GM04504 (cell line): Measurements from ENCODE around the gene AKR1A1.
"Not testable (repeated sequence)": the region's sequence is repeated elsewhere in the genome, so short reads cannot be mapped to it uniquely, and the experiment has no call there.

ENCODE experiments used
- DNase-seq: peaks from one replicate; pipeline ENCODE4 v3.0.0-alpha.2; 2012; ENCODE audit warnings: low read depth

Gene AKR1A1

GRCh38 chr1:45523975-45524374, 26.7 kb upstream of the AKR1A1 start:
- DNase-seq = not testable (repeated sequence)

DNA sequence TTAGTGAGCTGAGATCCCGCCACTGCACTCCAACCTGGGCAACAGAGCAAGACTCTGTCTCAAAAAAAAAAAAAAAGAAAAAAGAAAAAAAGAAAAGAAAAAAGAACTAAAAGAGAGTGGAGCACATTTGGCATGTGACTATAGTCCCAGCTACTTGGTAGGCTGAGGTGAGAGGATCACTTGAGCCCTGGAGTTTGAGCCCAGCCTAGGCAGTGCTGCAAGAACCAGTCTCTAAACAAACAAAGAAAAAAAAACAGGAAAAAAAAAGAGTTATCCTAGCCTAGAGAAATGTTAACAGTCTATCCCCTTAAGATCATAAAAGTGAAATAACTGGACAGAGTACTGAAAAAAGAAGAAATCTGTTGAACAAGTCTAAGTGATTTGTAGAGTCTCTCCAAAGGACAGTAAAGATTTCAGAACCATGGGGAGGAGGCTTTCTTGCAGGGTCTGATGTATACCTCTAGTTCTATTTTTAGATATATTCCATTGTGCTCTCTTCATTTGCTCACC, 24.4 kb upstream of the AKR1A1 start:
- no peak for DNase-seq

- no peak for DNase-seq
Measured at GRCh38 chr1:45530632-45531135, 19.9 kb upstream of the AKR1A1 start.

GRCh38 chr1:45531873-45532272, 18.8 kb upstream of the AKR1A1 start:
- no peak for DNase-seq

- DNase-seq = no peak
Measured at GRCh38 chr1:45535988-45536766, 14.4 kb upstream of the AKR1A1 start.

GRCh38 chr1:45536886-45537285, 13.7 kb upstream of the AKR1A1 start:
- DNase-seq = no peak

- DNase-seq = no peak
Measured at GRCh38 chr1:45541193-45541592, 9.4 kb upstream of the AKR1A1 start.

- no peak for DNase-seq
Measured at GRCh38 chr1:45542591-45542990, 8.0 kb upstream of the AKR1A1 start.

- DNase-seq = no peak
Measured at GRCh38 chr1:45543581-45544417, 6.8 kb upstream of the AKR1A1 start.

DNA sequence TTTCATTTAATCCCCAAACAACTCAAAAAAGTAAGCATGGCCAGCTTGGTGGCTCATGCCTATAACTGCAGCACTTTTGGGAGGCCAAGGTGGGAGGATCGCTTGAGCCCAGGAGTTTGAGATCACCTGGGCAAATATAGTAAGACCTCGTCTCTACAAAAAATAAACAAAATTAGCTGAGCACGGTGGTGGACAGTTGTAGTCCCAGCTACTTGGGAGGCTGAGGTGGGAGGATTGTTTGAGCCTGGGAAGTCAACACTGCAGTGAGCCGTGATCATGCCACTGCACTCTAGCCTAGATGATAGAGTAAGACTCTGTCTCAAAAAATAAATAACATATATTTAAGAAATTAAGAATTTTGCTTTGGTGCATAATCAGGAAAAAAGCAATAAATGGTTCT, 6.1 kb upstream of the AKR1A1 start:
- no peak for DNase-seq

DNA sequence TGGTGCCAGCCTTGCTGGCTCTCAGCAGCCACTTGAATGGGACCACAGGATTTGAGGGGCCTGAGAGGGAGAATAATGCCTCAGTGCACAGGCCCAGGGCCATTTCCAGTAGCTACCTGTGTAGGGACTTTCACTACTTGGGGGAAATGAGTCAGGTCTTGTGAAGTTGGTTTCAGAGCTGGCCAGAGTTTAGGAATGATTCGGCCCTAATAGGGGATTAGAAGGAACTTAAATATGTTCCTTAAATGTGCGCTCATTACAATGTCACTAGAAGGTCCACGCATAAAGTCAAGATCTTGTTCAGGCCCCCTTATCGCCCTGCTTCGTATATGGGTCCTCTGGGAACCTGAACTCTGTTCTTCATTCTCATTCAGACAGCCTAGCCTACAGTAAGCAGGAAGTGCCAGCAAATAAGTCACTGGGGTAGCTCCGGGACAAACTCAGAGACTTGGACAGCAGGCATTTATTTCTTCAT, 5.6 kb upstream of the AKR1A1 start:
- DNase-seq = no peak

DNA sequence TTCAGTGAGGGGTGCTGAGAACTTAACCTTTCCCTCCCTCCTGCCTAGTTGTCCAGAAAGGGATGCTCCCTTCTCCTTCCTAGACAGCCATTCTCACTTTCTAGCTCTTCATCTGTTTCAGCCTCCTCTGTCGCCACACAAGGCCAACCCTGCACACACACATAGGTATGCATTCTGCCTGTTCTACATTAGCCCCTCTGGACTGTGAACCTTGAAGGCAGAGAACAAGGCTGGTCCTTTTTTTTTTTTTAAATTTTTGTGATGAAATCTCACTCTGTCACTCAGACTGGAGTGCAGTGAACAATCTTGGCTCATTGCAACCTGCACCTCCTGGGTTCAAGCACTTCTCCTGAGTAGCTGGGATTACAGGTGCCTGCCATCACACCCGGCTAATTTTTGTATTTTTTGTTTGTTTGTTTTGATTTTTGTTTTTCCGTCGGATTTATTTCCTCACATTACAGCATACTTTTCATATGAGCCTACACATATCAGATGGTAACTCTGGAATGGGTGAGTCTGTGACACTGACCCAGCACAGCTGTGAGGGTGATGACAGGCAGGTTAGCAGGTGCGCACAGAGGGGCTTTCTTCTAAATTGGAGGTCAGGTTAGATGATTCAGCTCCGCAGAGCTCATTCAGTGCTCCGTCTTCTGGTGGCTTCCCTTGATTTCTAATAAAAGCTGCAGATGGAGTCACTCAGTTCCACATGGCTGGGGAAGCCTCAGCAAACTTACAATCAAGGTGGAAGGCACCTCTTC, 4.9 kb upstream of the AKR1A1 start:
- DNase-seq = no peak

- no peak for DNase-seq
Measured at GRCh38 chr1:45551684-45552083, 1.1 kb downstream of the AKR1A1 start.

DNA sequence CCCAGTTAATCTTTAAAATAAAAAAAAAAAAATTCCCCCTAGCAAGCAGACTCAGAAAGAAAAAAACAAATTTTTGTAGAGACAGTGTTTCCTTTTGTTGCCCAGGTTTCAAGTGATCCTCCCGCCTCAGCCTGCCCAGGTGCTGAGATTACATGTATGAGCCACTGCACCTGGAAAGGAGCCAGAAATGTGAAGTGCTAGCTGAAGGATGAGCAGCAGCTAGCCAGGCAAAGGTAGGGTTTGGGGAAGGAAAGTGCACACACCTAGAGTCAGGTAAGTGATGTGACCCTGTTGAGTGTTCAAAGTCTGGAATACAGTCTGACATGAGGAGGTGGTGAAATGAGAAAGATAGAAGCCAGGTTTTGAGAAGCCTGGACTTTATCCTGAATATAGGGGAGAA, 1.7 kb downstream of the AKR1A1 start:
- DNase-seq = no peak

GRCh38 chr1:45554198-45554597, 3.6 kb downstream of the AKR1A1 start:
- DNase-seq = no peak

DNA sequence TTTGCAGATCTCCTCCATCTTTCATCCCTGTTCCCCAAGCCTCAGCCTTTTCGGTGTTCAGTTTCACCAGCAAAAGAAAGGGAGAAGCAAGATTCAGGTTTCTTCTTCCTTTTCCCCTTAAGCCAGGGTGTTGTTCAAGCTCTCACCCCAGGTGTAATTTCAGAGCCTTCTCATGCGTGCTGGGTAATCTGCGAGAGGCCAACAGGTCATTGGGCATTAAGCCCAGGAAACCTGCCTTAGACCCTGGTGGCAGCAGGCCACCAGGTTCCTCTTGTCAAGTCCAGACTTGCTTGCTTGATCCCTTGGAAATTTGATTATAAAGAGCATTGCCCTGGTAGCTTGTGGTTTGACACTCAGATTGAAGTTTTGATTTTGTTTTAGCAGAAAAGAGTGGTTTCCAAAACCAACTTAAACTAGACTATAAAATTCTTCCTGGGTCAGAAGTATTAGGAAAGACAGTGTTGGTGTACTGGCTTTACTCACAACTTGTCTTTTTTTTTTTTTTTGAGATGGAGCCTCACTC, 6.9 kb downstream of the AKR1A1 start:
- DNase-seq = no peak

- no peak for DNase-seq
Measured at GRCh38 chr1:45563843-45564242, 13.2 kb downstream of the AKR1A1 start.

GRCh38 chr1:45566722-45567121, 16.1 kb downstream of the AKR1A1 start:
- DNase-seq = no peak

GRCh38 chr1:45567911-45568310, 17.3 kb downstream of the AKR1A1 start:
- DNase-seq = no peak

DNA sequence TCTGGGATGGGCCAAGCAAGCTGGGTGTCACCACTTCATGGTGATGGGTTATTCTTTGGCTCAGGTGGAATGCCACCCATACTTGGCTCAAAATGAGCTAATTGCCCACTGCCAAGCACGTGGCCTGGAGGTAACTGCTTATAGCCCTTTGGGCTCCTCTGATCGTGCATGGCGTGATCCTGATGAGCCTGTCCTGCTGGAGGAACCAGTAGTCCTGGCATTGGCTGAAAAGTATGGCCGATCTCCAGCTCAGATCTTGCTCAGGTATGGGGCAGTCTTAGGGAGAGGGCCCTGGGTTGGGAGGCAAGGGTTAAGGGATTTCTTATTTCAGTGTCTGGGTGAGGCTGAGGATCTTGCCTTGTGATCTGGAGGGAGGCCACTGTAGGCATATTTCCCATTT, 17.8 kb downstream of the AKR1A1 start:
- DNase-seq = no peak

DNA sequence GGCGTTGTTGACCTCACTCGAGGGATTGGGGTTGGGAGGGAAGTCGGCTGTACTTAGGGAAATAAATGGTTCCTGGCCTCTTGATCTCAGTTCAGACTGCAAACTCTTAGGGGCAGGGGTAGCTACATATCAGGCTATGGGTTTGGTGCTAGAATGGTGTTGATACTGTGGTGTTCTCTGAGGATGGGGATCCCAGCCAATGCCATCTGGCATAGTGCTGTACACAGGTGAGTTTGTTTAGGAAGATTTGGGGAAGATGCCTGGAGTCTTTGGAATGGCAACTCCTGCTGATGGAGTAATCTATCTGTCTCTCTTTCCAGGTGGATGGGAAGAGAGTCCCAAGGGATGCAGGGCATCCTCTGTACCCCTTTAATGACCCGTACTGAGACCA, 18.9 kb downstream of the AKR1A1 start:
- DNase-seq = no peak
